Natural killer cell (primary cell): Measurements from ENCODE around the gene TNIK. TPM values are rescaled to one million over a fixed set of nuclear protein-coding genes. Genes with fewer than 3 reads are reported as not detected.

ENCODE experiments used
- ATAC-seq, 3 donors: fragments of 150-1000 bp in 2 of 3; fragments of 200-7000 bp in 1 of 3; cut with Tn5 transposase; 1 replicate in 1 of 3; 2 replicates in 2 of 3; pipeline ENCODE4 v1.10.0; 2021; ENCODE audit warnings: mild to moderate bottlenecking in 2 of 3, moderate library complexity in 2 of 3
- DNase-seq, 2 donors: peaks; one replicate each; pipeline versions ENCODE4 v3.0.0 to v3.0.0-alpha.2; 2013 to 2021; ENCODE audit warnings: mixed read lengths in 1 of 2
- H3K27ac ChIP-seq: one replicate; pipeline ENCODE4 v1.5.1; 2013; ENCODE audit warnings: mild to moderate bottlenecking, low read length
- H3K27me3 ChIP-seq: one replicate; pipeline ENCODE4 v1.6.1; 2013; ENCODE audit warnings: low read length; ENCODE audit not compliant: control insufficient read depth, insufficient read depth
- H3K36me3 ChIP-seq: one replicate; pipeline ENCODE4 v1.6.1; 2013; ENCODE audit warnings: low read length; ENCODE audit not compliant: control insufficient read depth, insufficient read depth
- H3K4me1 ChIP-seq: one replicate; pipeline ENCODE4 v1.6.1; 2013; ENCODE audit warnings: low read length; ENCODE audit not compliant: control insufficient read depth, insufficient read depth
- H3K4me3 ChIP-seq: one replicate; pipeline ENCODE4 v1.5.1; 2013; ENCODE audit warnings: low read length
- H3K9me3 ChIP-seq: one replicate; pipeline ENCODE4 v1.6.1; 2013; ENCODE audit warnings: low read length; ENCODE audit not compliant: control insufficient read depth, insufficient read depth
- H3K27ac Mint-ChIP-seq, 2 donors: one replicate each; pipeline ENCODE4 v1.8.0; 2022; ENCODE audit warnings: mild to moderate bottlenecking in 2 of 2, mixed read lengths in 2 of 2, moderate library complexity in 1 of 2
- H3K27me3 Mint-ChIP-seq, 2 donors: one replicate each; pipeline ENCODE4 v1.8.0; 2022; ENCODE audit warnings: low read depth in 2 of 2, mixed read lengths in 2 of 2
- H3K36me3 Mint-ChIP-seq: one replicate; pipeline ENCODE4 v1.8.0; 2022; ENCODE audit warnings: mixed read lengths
- H3K4me1 Mint-ChIP-seq, 2 donors: one replicate each; pipeline ENCODE4 v1.8.0; 2022; ENCODE audit warnings: mixed read lengths in 2 of 2
- H3K4me3 Mint-ChIP-seq: one replicate; pipeline ENCODE4 v1.8.0; 2022; ENCODE audit warnings: mild to moderate bottlenecking, moderate library complexity, mixed read lengths
- H3K9me3 Mint-ChIP-seq, 2 donors: one replicate each; pipeline ENCODE4 v1.8.0; 2022; ENCODE audit warnings: mixed read lengths in 2 of 2
- CTCF ChIP-seq: fragments of 200-600 bp; IDR thresholded peaks from one replicate; pipeline ENCODE4 v1.8.0; 2022; ENCODE audit warnings: antibody characterized with exemption
- WGBS: methylation state at CpG from one replicate; pipeline ENCODE4 v1.1.7; 2013; ENCODE audit warnings: missing lambda C conversion rate; ENCODE audit not compliant: insufficient coverage; 5-methylcytosine and 5-hydroxymethylcytosine counted together
- intact Hi-C: fragments of 100-400 bp; cut with micrococcal nuclease; formaldehyde crosslinking; loops from one replicate; pipeline ENCODE4 v1.14.2; 2022
- total RNA-seq, 4 donors: library from RNA; stranded (reverse); fragments of 120-200 nt in 1 of 4; gene quantifications; one replicate each; pipeline versions ENCODE4 v1.2.3 to v1.2.4, GENCODE V29; 2013 to 2022

The TNIK gene
- total RNA-seq, 3 donors from 2014 or later (not counting 1 experiment from before 2014, with no cell fraction given), result 93.7 to 122 (median 119) TPM

- no peak overlapping the region for H3K27ac ChIP-seq
- Mint-ChIP-seq H3K4me1 (peaks cover 77 to 80% of the 10 kb centered on the region in 2 donors), H3K36me3 (peaks cover 10% of the 10 kb centered on the region), H3K4me3 (no peak overlapping the region), H3K27ac (no peak overlapping the region), H3K27me3 (no peaks in the 10 kb centered on the region), H3K9me3 (peaks cover 0 to 8% of the 10 kb centered on the region in 2 donors)
- H3K27me3 ChIP-seq, result no peaks in the 10 kb centered on the region
- no peaks in the 10 kb centered on the region for H3K9me3 ChIP-seq
- H3K4me1 ChIP-seq, result no peaks in the 10 kb centered on the region
- over 99% methylated on average over 9 of the region's 9 CpGs for WGBS
- DNase-seq (no peak), ATAC-seq (no peak)
- no peak overlapping the region for H3K4me3 ChIP-seq
- no peaks in the 10 kb centered on the region for H3K36me3 ChIP-seq
- TF ChIP-seq CTCF, result no peak
- intact Hi-C loops, result no loop called here
Observed at GRCh38 chr3:171390051-171390941, 69.9 kb downstream of the TNIK start.

- Mint-ChIP-seq H3K4me1 (peaks cover 77 to 80% of the 10 kb centered on the region in 2 donors), H3K27me3 (no peaks in the 10 kb centered on the region), H3K27ac (no peak overlapping the region), H3K4me3 (no peak overlapping the region), H3K9me3 (peaks cover 0 to 8% of the 10 kb centered on the region in 2 donors), H3K36me3 (peaks cover 10% of the 10 kb centered on the region)
- Histone ChIP-seq H3K27me3 (no peaks in the 10 kb centered on the region), H3K4me3 (no peak overlapping the region), H3K9me3 (no peaks in the 10 kb centered on the region), H3K4me1 (no peaks in the 10 kb centered on the region), H3K36me3 (no peaks in the 10 kb centered on the region), H3K27ac (no peak overlapping the region)
- no peak for TF ChIP-seq CTCF
- intact Hi-C loops, result no loop called here
- no peak for ATAC-seq
- 85% methylated on average over 3 of the region's 3 CpGs for WGBS
- no peak for DNase-seq
Observed at GRCh38 chr3:171389491-171389890, 70.7 kb downstream of the TNIK start.

- H3K27ac Mint-ChIP-seq, result peak overlapping the region; percentile 4 to 17
Observed at GRCh38 chr3:171388527-171388926, 71.7 kb downstream of the TNIK start.

More at GRCh38 chr3:171388527-171388926, 71.7 kb downstream of the TNIK start:
- ATAC-seq (peak in 1 of 3 donors; percentile 35), DNase-seq (no peak)
- H3K36me3 ChIP-seq, result no peaks in the 10 kb centered on the region
- H3K4me1 ChIP-seq, result no peaks in the 10 kb centered on the region
- no peaks in the 10 kb centered on the region for H3K9me3 ChIP-seq
- no peak for TF ChIP-seq CTCF
- Mint-ChIP-seq H3K36me3 (peaks cover 10% of the 10 kb centered on the region), H3K9me3 (peaks cover 0 to 8% of the 10 kb centered on the region in 2 donors), H3K4me3 (no peak overlapping the region), H3K27me3 (no peaks in the 10 kb centered on the region), H3K4me1 (peaks cover 77 to 81% of the 10 kb centered on the region in 2 donors)
- intact Hi-C loops, result no loop called here
- WGBS, result 56% methylated on average over 1 of the region's 1 CpG
- H3K27me3 ChIP-seq, result no peaks in the 10 kb centered on the region
- no peak overlapping the region for H3K4me3 ChIP-seq
- H3K27ac ChIP-seq, result no peak overlapping the region
